Mesothelial cell of epicardium (in vitro differentiated cells): ENCODE results near the gene BARD1. TPM values are rescaled to one million over a fixed set of nuclear protein-coding genes. Genes with fewer than 3 reads are reported as not detected.
"Not testable (repeated sequence)": the region's sequence is repeated elsewhere in the genome, so short reads cannot be mapped to it uniquely, and the experiment has no call there.

ENCODE experiments used
- DNase-seq, 2 experiments: peaks; one replicate each; pipeline ENCODE4 v3.0.0; 2021; ENCODE audit warnings: low spot score in 2 of 2; ENCODE audit not compliant: unreplicated experiment in 2 of 2
- H3K27ac Mint-ChIP-seq: 2 replicates; pipeline ENCODE4 v1.8.0; 2021; ENCODE audit warnings: mixed read lengths
- H3K27me3 Mint-ChIP-seq: 2 replicates; pipeline ENCODE4 v1.8.0; 2021; ENCODE audit warnings: low read depth, mixed read lengths
- H3K36me3 Mint-ChIP-seq: 2 replicates; pipeline ENCODE4 v1.8.0; 2021; ENCODE audit warnings: mixed read lengths
- H3K4me1 Mint-ChIP-seq: 2 replicates; pipeline ENCODE4 v1.8.0; 2021; ENCODE audit warnings: mixed read lengths
- H3K4me3 Mint-ChIP-seq: 2 replicates; pipeline ENCODE4 v1.8.0; 2021; ENCODE audit warnings: mild to moderate bottlenecking, moderate library complexity, mixed read lengths
- H3K9me3 Mint-ChIP-seq: 2 replicates; pipeline ENCODE4 v1.8.0; 2021; ENCODE audit warnings: mixed read lengths
- CTCF ChIP-seq: fragments of 200-600 bp; sonication (generic); IDR thresholded peaks from one replicate; pipeline ENCODE4 v1.5.0; 2021; ENCODE audit warnings: antibody characterized with exemption; ENCODE audit not compliant: unreplicated experiment
- total RNA-seq: library from RNA; stranded (reverse); gene quantifications from 3 replicates; pipeline ENCODE4 v1.2.1, GENCODE V29; 2021

The BARD1 gene
- total RNA-seq, 1 donor from 2014 or later, result 25.0 TPM

GRCh38 chr2:214695789-214696188, 113.7 kb downstream of the BARD1 start:
- H3K27ac Mint-ChIP-seq, result no peak overlapping the region
- H3K9me3 Mint-ChIP-seq, result peaks cover 15% of the 10 kb centered on the region
- TF ChIP-seq CTCF, result no peak
- no peak overlapping the region for H3K4me3 Mint-ChIP-seq
- peaks cover 4% of the 10 kb centered on the region for H3K36me3 Mint-ChIP-seq
- no peak for DNase-seq
- no peaks in the 10 kb centered on the region for H3K27me3 Mint-ChIP-seq
- peaks cover 4% of the 10 kb centered on the region for H3K4me1 Mint-ChIP-seq

- Mint-ChIP-seq H3K27ac (peak overlapping the region; percentile 60), H3K4me3 (peak overlapping the region; percentile 76), H3K4me1 (peaks cover 11% of the 10 kb centered on the region)
- not testable (repeated sequence) for H3K36me3 Mint-ChIP-seq, H3K9me3 Mint-ChIP-seq, H3K27me3 Mint-ChIP-seq, DNase-seq
Observed at GRCh38 chr2:214683557-214683956, 125.9 kb downstream of the BARD1 start.

GRCh38 chr2:214679736-214680135, 129.7 kb downstream of the BARD1 start:
- H3K36me3 Mint-ChIP-seq, result no peaks in the 10 kb centered on the region
- TF ChIP-seq CTCF, result no peak
- H3K4me3 Mint-ChIP-seq, result no peak overlapping the region
- H3K27ac Mint-ChIP-seq, result no peak overlapping the region
- peaks cover 11% of the 10 kb centered on the region for H3K4me1 Mint-ChIP-seq
- peaks cover 8% of the 10 kb centered on the region for H3K9me3 Mint-ChIP-seq
- no peak for DNase-seq
- no peaks in the 10 kb centered on the region for H3K27me3 Mint-ChIP-seq

- H3K27me3 Mint-ChIP-seq, result no peaks in the 10 kb centered on the region
- TF ChIP-seq CTCF, result no peak
- H3K9me3 Mint-ChIP-seq, result peaks cover 8% of the 10 kb centered on the region
Observed at GRCh38 chr2:214676421-214677089, 132.9 kb downstream of the BARD1 start.

More at GRCh38 chr2:214676421-214677089, 132.9 kb downstream of the BARD1 start:
- peaks cover 4% of the 10 kb centered on the region for H3K36me3 Mint-ChIP-seq
- H3K4me3 Mint-ChIP-seq, result no peak overlapping the region
- no peak for DNase-seq
- H3K27ac Mint-ChIP-seq, result no peak overlapping the region
- H3K4me1 Mint-ChIP-seq, result peaks cover 3% of the 10 kb centered on the region
